ENCODE results near the gene MICAL2. TPM values are rescaled to one million over a fixed set of nuclear protein-coding genes. Genes with fewer than 3 reads are reported as not detected.
A peak's percentile ranks its signal among the peaks of the same experiment; 100 is the strongest.

MICAL2 gene
- total RNA-seq, 1 donor from 2014 or later = 57.1 TPM

GRCh38 chr11:12111549-12112520, 1.4 kb downstream of the MICAL2 start:
- ATAC-seq (no peak), DNase-seq (no peak)
- intact Hi-C loops (cut with micrococcal nuclease) = no loop called here

- DNase-seq = no peak
- intact Hi-C loops (cut with micrococcal nuclease) = no loop called here
- no peak for ATAC-seq
Observed at GRCh38 chr11:12112750-12113149, 2.4 kb downstream of the MICAL2 start.

- intact Hi-C loops (cut with micrococcal nuclease) = no loop called here
- DNase-seq (no peak), ATAC-seq (no peak)
Observed at GRCh38 chr11:12113294-12113693, 2.9 kb downstream of the MICAL2 start.

DNA sequence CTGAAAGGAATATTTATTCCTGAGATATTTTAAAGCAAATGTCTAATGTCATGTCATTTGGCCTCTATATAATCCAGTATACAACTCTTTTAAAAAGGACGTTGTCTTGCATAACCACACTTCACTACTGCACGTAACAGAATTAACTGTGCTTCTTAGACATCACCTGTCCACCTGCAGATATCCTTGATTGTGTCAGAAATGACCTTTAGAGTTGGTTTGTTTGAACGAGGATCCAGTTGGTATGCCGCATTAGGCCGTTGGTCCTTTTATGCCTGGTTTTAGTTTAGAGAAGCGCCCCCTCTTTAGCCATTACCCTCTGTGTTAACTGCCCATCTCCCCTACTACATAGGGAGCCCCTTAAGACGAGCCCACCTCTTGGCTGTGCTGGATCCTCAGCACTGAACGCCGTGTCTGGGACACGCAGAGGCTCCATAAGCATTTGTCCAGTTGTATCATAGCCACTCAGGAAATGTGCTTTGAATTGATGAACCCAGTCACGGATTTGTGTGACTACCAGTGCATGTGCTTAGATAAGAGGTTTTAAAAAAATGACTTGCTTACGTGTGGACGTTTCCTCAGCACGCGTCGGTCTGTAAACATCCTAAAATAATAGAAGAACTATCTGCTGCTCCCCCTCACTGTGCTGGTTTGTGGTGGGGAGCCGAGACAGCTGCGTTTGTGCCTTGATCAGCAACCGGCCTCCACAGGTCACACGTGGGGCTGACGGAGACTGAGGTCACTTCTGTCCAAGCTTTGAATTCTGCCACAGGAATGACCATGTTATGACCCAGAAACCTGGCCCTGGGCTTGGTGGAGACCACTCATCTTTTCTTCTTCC, 4.0 kb downstream of the MICAL2 start:
- DNase-seq (no peak), ATAC-seq (no peak)
- intact Hi-C loops (cut with micrococcal nuclease) = no loop called here

DNA sequence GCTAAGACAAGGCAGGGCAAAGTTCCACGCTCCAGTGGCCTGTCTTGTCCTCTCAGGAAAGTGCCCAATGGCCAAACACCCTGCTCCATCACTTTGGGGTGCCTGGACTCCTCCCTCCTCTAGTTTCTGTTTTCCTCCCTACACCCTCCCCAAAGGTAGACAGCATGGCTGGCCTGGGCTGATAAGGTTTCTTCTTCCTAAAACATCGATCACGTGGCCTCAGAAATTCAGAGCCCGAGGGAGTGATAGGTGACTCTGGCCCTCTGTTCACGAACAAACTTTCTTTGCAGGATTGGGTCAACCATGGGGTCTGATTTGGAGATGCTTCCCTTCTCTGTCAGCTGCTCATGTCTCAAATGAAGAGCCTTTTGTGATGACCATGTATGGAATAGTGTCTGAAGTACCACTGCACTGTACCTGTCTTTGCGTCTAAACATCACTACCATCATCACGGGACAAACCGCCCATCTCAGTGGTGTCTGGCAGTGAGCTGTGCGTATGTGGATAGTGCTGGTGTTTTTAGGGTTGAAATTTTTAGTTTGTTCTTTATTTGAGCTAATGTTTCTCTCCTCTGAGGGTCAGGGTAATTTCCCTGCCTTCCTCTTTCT, 6.1 kb downstream of the MICAL2 start:
- intact Hi-C loops (cut with micrococcal nuclease) = no loop called here
- ATAC-seq = no peak
- DNase-seq = no peak

- peak; percentile 39 for ATAC-seq
- intact Hi-C loops (cut with micrococcal nuclease) = no loop called here
- no peak for DNase-seq
Observed at GRCh38 chr11:12117200-12117599, 6.8 kb downstream of the MICAL2 start.

- intact Hi-C loops (cut with micrococcal nuclease) = no loop called here
- no peak for ATAC-seq
- DNase-seq = no peak
Observed at GRCh38 chr11:12117611-12118010, 7.2 kb downstream of the MICAL2 start.

DNA sequence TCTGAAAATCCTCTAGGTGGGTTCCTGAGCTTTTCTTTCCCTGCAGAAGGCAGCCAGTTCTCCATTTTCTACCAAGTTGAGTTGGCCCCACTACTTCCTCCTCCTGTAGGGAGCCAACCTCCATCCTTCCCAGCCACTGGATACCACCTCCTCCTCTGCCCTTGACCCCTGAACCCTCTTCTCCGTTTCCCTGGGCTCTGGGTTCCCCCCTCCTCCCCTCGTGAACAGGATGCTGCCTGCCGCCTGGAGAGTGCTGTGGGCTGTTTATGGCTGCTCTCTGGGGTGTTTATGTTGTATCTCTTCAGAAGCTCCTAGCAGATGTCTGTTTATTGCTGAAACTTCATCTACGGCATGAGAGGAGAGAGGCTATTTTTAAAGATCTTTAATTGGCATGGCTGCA, 8.6 kb downstream of the MICAL2 start:
- intact Hi-C loops (cut with micrococcal nuclease) = no loop called here
- DNase-seq (no peak), ATAC-seq (peak; percentile 23)

- no peak for ATAC-seq
- intact Hi-C loops (cut with micrococcal nuclease) = no loop called here
- DNase-seq = no peak
Observed at GRCh38 chr11:12119502-12119901, 9.1 kb downstream of the MICAL2 start.

GRCh38 chr11:12120031-12121008, 9.9 kb downstream of the MICAL2 start:
- ATAC-seq (no peak), DNase-seq (no peak)
- intact Hi-C loops (cut with micrococcal nuclease) = no loop called here

- intact Hi-C loops (cut with micrococcal nuclease) = no loop called here
- no peak for ATAC-seq
- DNase-seq = no peak
Observed at GRCh38 chr11:12121011-12121410, 10.6 kb downstream of the MICAL2 start.

GRCh38 chr11:12121517-12121916, 11.1 kb downstream of the MICAL2 start:
- ATAC-seq (no peak), DNase-seq (no peak)
- intact Hi-C loops (cut with micrococcal nuclease) = no loop called here

GRCh38 chr11:12122083-12122482, 11.7 kb downstream of the MICAL2 start:
- ATAC-seq = peak; percentile 31
- no peak for DNase-seq
- intact Hi-C loops (cut with micrococcal nuclease) = no loop called here

- intact Hi-C loops (cut with micrococcal nuclease) = no loop called here
- ATAC-seq (no peak), DNase-seq (no peak)
Observed at GRCh38 chr11:12123273-12123672, 12.9 kb downstream of the MICAL2 start.

DNA sequence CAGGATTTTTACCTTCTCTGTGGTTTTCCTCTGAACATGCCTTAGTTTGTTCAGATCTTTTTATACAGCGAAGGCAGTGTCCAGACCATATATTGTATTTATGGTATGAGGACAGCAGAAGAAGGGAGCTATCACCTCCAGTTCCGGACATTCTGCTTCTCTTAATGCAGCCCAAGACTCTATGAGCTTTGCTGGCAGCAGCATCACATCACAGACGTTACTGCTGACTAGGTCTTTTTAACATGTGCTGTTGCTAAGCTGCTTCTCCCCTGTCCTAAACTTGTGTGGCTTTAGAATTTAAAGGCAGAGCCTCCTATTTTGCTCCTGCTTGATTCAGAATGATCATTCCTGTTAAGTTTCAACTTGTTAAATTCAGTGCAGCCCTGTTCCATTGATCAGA, 13.4 kb downstream of the MICAL2 start:
- intact Hi-C loops (cut with micrococcal nuclease) = no loop called here
- peak; percentile 34 for ATAC-seq
- DNase-seq = no peak

GRCh38 chr11:12124306-12124705, 13.9 kb downstream of the MICAL2 start:
- intact Hi-C loops (cut with micrococcal nuclease) = no loop called here
- ATAC-seq (no peak), DNase-seq (no peak)

DNA sequence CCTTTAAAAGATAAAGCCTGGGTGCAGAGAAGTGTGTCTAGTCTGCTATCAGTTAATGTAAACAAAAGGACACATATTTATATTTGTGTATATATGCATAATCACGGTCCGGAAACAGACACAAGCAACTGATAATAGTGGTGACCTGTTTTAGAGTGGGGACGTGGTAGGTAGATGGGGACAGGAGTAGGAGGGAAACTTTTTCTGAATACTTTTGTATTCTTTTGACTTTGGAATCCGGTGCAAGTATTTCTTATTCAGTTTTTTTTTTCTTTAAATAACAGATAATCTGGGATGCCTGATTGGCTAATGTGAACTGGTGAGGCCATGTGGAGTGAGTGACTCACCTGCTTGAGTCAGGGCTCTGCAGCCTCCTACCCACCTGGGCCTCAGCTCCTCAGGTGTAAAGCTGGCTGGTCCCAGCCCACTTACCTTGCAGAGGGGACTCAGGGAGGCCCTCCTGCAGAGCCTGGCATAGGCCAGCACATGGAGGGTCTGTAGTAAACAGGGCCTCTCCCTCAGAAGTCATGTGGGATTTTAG, 15.3 kb downstream of the MICAL2 start:
- no peak for DNase-seq
- ATAC-seq = no peak
- intact Hi-C loops (cut with micrococcal nuclease) = no loop called here

DNA sequence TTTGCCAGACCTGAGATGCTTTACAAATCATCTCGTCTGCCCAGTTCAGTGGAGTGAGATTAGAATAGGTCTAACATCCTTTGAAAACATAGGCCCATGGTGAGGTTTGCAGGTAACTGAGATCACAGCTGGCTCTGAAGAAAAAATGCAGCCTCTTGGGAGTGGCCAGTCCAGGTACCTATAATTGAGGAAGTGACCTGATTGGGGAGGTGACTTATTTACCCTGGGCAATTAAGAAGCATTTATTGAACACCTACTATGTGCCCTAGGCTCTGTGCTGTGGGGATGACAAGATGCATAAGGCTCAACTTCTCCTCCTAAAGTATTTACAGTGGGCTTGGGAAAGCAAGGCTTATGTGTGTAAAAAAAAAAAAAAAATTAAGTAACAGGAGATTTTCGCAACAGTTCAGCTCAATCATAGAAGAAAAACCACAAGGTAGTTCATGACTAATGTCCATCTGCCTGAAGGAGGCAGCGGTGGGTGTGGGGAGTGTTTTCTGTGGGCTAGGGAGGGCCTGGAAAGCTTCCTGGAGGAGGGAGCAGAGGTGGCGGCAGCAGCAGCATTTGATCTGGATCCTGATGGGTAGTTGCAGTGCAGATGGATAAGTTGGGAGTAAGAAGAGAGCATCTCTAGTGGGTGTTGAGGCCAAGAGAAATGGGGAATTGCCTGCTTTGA, 16.1 kb downstream of the MICAL2 start:
- ATAC-seq (no peak), DNase-seq (no peak)
- intact Hi-C loops (cut with micrococcal nuclease) = no loop called here

Data from left ventricle myocardium superior (tissue), 1 donor.